HG02610 (cell line): ENCODE results near the gene RGS14.
"Not testable (repeated sequence)": the region's sequence is repeated elsewhere in the genome, so short reads cannot be mapped to it uniquely, and the experiment has no call there.

ENCODE experiments used
- ATAC-seq: cut with Tn5 transposase; IDR thresholded peaks from one replicate; pipeline ENCODE4 v1.9.1; 2021; ENCODE audit warnings: mild to moderate bottlenecking, moderate library complexity; ENCODE audit not compliant: unreplicated experiment

RGS14 gene

DNA sequence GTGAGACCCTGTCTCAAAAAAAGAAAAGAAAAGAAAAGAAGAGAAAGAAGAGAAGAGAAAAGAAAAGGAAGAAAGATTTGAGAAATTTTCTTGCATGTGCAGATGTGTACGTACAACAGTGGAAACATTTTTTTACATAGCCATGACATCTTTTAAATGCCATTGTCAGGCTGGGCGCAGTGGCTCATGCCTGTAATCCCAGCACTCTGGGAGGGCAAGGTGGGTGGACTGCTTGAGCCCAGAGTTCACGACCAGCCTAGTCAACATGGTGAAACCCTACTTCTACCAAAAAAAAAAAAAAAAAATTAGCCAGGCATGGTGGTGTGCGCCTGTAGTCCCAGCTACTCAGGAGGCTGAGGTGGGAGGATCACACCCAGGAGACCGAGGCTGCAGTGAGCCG lies 12.8 kb upstream of the RGS14 start:
- no peak for ATAC-seq

DNA sequence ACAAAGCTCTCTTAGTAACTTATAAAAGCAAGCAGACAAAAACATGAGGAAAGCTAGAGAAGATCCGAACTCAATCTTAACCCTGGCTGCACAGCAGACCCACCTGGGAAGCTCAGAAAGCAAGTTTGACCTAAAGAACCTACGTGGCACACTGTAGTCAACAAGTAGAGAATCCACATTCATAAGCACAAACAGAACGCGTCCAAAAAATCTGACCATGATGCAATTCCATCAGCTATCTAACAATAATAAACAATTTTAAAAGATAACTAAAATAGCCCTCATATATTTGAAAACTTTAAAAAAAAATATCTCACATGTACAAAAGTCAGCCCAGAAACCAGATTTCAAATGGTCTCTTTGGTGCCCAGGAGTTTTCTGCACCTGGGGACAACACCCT lies 10.9 kb upstream of the RGS14 start:
- ATAC-seq: no peak

DNA sequence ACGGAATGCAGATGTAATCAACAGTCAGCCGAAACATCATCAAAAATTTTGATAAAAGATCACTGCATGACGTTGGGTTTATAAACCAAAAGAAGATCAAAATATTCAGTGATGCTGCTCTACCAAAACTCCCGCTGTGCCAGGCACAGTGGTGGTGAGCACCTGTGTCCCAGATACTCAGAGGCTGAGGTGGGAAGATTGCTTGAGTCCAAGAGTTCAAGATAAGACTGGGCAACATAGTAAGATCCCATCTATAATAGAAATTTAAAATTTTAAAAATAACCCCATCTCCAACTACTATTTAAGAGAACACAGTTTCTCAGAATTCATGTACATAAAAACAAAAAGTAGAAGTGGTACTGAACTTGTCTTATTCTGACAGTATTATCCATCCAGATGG lies 10.0 kb upstream of the RGS14 start:
- ATAC-seq: no peak

DNA sequence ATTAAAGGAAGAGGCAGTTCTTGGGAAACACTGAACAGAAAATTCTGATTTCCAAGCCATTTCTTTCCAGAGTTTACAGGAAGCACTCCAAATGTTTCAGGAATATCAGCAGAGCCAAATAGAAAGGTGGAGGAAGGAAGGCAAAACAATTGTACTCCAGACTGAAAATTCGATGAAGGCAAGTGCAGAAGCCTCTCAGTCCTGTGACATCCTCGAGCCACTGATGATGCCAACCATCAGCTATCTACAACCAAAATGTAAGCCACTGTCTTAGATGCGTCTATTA lies 8.4 kb upstream of the RGS14 start:
- ATAC-seq: no peak

DNA sequence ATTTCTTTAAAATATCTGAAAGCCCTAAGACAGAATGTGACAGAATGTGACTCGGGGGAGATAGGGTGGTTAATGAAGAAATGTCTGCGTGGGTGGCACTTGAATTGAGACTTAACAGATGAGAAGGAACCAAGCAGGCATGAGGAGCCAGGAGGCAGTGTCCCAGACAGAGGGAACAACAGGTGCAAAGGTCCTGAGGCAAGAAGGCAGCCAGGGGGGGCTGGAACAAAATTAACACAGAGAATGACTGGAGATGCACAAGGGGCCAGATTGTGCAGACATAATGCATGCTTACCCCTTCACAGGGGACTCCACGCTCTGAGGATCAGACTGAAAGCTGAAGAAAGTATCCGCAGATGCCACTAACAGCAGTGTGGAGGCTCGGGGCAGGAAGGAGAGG lies 8.0 kb upstream of the RGS14 start:
- ATAC-seq: no peak

DNA sequence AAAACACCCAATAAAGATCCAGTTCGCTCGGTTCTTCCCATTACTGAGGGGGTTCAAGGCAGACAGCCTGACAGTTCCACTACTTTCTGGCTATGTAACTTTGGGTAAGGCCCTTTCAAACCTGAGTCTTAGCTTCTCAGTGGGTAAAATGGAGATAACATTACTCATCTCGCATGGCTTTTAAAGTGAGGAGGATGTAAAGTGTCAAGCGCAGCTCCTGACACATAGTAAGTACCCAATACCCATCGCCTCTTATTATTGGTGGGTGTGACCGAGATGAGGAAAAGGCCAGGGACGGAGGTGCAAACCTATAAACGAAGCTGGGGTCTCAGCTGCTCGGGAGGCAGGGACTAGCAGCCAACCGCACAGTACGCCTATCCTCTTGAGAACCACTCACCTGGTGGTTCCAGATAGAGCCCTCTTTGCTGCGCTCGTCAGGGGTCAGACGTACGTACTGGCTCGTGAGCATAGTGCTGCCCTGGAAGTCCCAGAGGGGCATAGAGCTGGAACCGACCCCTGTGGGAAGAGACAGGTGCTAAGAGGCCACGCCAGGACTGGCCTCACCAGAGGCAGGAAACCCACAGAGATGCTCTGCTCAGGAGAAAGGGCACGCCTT lies 6.8 kb upstream of the RGS14 start:
- ATAC-seq: no peak

DNA sequence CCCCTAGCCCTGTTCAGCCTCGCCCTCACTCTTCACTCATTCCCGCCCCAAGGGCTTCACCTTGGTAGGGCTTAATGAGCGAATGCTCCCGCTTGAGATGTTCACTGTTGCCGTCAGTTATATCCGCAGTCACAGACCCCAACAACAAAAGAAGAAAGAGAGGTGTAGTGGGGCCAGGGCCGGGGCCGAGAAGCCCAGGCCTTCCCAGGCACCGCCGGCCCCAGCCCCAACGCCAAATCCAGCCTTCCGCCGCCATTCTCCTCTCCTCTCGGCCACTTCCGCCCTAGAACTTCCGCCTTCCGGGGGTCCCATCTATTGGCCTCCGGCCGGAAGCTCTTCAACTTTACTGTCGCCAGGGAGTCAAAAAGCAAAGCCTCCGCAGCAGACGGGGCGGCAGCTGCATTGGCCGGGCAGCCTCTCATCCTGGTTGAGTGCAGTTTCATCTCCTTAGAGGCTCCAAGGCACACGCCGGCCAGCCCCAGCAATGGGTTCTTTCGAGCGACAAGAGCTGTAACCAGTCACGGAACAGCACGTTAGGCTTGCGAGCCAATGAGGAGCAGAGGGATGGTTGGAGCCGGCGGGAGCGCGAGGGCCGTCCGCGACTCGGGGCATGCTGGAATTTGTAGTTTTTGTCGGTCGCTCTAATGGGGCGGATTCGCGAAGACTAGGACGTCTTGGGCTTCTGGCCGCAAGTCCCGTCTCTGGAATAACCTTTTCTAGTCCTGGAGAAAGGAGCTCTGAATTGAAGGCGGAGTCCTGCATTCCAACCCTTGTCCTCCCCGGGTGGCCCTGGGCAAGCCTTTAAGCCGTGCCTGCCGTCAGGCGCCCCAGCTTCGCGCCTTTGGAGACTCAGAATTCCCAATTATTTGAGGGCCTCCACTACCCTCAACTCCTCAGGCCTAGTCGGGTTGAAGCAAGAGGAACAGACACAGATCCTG lies 6.1 kb upstream of the RGS14 start, which contains the start of gene LMAN2:
TSS of gene LMAN2 (minus strand) at position 277 of the 938 bp plus-strand sequence. CDS start at position 256, 21 bp downstream.
- peak; percentile 94 for ATAC-seq

DNA sequence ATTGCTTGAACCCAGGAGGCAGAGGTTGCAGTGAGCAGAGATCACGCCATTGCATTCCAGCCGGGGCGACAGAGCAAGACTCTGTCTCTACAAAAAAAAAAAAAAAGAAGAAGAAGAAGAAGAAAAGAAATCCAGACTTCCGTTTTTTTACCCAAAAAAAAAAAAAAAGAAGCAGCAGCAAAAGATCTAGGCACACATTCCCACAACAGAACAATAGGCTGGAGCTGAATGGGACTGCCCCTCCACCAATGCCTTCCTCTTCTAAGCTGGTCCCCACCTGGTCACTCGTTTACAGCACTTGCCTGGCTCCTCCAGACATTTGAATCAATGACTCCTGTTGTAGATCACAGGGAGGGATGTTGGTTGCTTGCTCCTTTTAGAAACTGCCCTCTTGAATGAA lies 4.6 kb upstream of the RGS14 start:
- ATAC-seq: no peak

DNA sequence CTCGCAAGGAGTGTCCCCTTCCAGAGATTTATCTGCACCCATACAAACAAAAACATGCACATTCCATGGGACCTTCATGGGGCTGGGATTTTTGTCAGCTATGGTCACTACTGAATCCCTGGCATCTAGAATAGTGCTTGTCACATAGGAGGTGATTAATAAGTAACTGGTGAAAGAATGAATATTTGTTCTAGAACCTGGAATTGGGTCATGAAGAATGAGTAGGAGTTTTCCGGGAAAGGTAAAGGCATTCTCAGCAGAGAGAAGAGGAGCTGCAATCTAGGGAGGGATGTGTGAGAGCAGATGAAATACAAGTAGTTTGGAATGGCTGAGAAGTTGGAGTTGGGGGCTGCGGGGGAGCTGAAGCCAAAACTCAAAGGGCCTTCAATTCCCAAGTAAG lies 3.5 kb upstream of the RGS14 start:
- no peak for ATAC-seq

DNA sequence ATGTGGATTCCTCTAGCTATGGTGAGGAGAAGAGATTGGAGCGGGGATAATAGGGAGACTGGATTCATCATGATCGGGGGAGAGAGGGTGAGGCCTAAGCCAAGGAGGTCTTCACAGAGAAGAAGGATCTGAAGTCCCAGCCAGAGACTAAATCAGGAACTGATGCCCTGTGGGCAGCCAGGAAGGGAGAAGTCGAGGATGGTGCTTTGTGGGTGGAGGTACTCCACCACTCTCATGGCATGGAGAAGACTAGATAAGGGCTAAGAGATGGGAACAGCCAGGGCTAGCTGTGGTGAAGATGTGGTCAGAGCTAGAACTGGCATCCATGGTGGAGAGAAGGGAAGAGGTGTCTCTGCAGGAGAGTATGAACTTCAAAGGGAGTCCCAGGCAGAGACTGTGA lies 3.0 kb upstream of the RGS14 start:
- ATAC-seq: no peak

DNA sequence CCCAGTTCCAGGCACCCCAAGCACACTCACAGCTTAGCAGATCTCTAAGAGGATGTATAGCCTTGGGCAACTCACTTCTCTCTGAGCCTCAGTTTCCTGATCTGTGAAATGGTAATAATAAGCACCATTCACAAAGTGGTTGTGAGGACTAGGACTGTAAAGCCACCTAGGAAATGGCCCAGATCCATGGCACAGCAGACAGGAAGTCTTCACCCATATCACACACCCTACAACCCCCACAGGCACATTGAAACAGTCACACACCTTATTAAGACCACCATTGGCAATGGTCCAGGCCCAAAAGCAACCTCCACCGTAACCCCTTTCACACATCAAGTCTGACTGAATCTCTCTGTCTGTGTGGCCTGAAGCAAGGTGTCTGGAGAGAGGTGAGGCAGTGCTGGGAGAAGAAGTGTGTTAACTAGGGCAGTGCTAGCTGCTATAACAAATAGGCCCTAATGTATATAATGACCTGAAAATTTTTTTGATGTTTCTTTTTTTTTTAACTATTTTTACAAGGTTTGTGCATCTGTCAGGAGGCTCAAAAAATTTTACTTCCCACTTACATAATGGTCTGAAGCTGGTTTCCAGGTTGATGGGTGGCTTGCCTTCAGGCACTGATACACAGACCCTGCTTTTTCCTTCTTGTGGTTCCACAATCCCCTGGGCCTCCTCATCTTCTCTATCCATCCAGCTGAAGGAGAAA lies 2.4 kb upstream of the RGS14 start:
- no peak for ATAC-seq

DNA sequence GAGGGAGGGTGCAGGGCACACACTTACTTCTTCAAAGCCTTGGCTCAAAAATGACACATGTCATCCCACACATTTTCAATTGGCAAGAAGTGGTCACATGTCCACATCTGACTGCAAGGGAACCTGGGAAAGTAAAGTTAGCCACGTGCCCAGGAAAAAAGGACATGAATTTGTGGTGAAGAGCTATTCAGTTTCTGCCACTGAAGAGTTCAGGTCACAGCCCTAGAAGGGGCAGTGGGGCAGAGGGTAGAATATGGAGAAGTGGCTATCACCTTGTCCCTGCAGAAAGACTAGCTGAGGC lies 1.9 kb upstream of the RGS14 start:
- ATAC-seq: no peak

DNA sequence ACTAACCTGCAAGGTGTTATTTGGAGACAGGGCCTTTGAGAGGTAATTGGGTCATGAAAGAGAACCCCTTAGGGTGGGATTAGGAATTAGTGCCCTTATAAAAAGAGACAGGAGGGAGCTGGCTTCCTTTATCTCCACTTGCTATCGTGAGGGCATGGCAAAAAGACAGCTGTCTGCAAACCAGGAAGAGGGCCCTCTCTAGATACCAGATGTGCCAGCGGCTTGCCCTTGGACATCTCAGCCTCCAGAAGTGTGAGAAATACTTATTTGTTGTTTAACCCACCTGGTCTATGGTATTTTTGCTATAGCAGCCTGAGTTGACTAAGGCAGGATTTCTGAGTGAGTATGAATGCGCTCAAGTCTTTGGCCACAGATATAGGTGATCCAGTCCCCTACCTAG lies 978 bp upstream of the RGS14 start:
- ATAC-seq: no peak

DNA sequence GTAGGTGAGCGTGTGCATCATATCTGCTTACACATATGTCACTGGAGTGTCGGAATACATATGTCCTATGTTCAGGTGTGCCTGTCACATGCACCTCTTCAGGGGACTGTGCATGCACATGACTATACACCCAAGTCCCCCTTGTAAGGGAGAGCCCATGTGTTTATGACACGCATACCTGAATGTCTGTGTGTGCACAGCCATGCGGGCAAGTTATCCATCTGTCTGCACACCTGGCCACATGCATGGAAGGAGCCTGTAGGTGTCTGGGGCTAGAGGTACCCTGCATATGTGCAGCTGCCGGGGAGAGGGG lies 622 bp upstream of the RGS14 start:
- ATAC-seq: no peak

DNA sequence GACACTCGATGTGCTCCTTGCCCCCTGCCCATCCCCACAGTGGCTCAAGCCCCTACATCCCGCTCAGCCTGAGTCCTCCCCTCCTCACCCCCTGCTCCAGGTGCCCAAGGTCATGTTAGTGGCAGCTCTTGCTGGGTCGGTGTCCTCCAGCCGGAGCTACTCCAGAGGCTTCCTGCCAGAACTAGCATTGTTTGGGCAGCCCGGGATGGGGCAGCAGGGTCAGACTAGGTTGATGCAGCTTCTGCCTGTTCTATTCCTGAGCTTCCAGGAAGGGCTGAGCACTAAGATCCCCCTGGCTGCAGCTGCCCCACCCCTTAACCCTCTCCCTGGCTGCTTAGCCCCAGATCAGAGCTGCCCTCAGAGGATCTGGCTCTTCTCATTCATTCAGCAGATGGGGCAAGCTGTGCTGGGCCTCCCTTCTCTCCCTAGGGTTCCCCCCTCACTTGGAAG lies 671 bp downstream of the RGS14 start:
- no peak for ATAC-seq

DNA sequence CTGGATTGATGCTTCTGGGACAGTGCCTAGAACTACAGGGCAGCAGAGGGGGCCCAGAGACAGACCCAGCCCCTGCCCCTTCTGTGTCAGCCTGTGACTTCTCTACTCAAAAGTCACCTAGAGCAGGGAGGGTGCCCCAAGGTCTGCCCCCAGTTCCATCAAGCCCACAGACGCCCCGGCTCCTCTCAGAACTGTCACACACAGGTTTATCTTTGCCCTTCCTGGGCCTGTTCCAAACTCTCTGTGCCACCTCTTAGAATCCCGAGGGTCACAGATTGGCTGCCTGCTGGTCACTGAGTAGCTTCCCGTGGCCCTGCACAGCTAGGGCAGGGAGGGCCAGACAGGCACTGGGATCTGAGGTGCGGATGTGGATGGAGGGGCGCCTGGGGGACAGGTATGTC lies 1.7 kb downstream of the RGS14 start:
- no peak for ATAC-seq

DNA sequence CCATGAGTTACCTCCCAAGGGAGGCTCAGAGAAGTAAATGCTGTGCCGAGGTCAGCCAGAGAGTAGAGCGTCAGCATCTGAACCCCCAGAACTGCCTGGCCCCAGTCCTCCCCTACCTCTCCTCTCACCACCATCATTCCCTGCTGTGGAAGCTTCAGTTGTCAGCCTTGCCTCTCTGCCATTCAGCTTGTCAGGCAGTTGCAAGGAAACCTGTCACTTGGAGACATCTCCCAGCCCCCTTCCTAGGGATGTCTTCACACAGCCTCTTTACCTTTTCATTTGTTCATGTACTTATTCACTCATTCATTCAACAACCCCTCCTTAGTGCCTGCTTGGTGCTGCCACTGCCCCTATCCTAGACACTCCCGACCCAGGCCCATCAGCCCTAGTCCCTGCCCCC lies 2.1 kb downstream of the RGS14 start:
- no peak for ATAC-seq

DNA sequence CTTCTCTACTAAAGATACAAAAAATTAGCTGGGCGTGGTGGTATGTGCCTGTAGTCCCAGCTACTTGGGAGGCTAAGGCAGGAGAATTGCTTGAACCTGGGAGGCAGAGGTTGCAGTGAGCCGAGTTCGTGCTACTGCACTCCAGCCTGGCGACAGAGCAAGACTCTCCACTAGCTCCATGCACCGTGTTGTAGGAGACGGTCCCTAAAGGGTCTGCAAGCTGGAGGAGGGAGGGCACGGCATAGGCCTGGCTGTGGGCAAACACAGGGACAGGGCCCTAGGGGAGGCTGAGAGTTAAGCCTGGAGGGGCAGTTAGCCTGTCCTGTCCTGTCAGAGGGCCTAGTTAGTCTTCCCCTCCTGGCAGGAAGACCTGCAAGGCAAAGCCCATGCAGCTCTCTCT lies 3.0 kb downstream of the RGS14 start:
- not testable (repeated sequence) for ATAC-seq

DNA sequence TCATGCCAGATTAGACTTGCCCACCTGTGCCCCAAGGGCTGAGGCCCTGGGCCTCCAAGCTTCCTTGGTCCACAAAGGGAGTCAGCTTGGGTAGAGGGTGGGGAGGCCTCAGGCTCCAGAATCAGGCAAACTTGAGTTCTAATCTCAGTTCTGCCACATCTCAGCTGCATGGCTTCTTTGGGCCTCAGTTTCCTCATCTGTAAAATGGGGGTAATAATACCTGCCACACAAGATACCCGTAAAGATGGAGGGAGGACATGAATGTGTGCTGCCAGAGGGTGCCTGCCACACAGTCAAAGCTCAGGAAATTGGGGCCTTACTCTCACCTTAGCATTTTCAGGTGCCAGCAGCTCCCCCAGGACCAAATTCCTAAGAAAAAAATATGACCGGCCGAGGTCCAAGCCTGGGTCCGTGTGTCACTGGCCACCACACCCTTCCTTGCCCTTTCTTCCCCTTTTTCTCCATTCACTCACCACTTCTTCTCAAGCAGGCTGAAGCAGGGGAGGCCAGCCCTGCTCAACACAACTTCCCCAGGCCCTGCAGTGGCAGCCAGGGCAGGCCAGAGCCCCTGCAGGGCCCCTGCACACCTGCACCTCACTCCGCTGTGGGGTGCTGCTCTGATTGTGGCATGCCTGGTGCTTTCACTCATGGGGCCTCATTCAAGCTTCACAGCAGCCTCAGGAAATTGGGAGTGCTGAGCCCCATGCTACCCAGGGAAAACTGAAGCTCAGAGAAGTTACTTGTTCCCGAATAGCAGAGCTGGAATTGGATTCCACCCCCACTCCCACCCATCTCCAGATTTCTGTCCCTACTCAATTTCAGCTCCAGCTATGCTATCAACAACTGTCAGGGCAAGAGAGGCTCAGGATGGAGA lies 3.9 kb downstream of the RGS14 start:
- ATAC-seq: no peak

DNA sequence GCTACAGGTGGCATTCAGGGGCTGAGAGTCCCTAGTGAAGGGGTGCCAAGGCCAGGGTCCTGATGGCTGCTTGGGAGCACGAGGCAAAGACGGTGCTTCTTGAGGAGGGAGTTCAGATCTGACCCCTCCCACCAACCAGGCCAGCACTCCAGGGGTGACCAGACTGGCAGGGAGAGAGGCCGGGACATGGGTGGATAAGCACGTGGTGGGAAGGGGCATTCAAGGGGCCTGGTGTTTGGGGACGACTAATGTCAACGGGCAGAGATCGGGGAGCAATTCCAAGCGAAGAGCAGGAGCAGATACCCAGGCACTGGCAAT lies 4.5 kb downstream of the RGS14 start:
- no peak for ATAC-seq
